GM21447 (cell line): ENCODE measurements around the gene MCRIP2.

Experiments
- ATAC-seq: cut with Tn5 transposase; IDR thresholded peaks from one replicate; pipeline ENCODE4 v1.9.1; 2021; ENCODE audit not compliant: unreplicated experiment

The MCRIP2 gene

DNA sequence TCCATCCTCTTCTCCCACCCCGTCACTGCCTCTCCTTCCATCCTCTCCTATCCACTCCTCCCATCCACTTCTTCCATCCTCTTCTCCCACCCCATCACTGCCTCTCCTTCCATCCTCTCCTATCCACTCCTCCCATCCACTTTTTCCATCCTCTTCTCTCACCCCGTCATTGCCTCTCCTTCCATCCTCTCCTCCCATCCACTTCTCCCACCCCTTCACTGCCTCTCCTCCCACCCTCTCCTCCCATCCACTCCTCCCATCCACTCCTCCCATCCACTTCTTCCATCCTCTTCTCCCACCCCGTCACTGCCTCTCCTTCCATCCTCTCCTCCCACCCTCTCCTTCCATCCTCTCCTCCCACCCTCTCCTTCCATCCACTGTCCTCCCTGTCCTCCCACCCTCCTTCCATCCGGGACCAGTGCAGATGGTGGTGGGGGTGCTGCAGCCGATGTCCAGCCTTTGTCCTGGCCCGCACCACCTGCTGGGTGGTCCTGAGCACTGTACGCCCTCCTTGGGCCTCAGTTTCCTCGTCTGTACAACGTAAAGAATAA, 9.7 kb upstream of the MCRIP2 start:
- no peak for ATAC-seq

DNA sequence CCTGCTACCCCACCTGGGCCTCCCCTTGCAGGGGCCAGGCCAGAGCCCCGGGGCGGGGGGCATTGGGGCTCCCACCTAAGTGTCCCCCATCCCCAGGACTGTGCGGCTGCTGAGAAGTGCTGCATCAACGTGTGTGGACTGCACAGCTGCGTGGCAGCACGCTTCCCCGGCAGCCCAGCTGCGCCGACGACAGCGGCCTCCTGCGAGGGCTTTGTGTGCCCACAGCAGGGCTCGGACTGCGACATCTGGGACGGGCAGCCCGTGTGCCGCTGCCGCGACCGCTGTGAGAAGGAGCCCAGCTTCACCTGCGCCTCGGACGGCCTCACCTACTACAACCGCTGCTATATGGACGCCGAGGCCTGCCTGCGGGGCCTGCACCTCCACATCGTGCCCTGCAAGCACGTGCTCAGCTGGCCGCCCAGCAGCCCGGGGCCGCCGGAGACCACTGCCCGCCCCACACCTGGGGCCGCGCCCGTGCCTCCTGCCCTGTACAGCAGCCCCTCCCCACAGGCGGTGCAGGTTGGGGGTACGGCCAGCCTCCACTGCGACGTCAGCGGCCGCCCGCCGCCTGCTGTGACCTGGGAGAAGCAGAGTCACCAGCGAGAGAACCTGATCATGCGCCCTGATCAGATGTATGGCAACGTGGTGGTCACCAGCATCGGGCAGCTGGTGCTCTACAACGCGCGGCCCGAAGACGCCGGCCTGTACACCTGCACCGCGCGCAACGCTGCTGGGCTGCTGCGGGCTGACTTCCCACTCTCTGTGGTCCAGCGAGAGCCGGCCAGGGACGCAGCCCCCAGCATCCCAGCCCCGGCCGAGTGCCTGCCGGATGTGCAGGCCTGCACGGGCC, 8.9 kb upstream of the MCRIP2 start:
- ATAC-seq, result no peak

DNA sequence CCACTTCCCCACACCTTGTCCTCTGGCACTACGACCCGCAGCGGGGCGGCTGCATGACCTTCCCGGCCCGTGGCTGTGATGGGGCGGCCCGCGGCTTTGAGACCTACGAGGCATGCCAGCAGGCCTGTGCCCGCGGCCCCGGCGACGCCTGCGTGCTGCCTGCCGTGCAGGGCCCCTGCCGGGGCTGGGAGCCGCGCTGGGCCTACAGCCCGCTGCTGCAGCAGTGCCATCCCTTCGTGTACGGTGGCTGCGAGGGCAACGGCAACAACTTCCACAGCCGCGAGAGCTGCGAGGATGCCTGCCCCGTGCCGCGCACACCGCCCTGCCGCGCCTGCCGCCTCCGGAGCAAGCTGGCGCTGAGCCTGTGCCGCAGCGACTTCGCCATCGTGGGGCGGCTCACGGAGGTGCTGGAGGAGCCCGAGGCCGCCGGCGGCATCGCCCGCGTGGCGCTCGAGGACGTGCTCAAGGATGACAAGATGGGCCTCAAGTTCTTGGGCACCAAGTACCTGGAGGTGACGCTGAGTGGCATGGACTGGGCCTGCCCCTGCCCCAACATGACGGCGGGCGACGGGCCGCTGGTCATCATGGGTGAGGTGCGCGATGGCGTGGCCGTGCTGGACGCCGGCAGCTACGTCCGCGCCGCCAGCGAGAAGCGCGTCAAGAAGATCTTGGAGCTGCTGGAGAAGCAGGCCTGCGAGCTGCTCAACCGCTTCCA, 8.1 kb upstream of the MCRIP2 start:
- no peak for ATAC-seq

DNA sequence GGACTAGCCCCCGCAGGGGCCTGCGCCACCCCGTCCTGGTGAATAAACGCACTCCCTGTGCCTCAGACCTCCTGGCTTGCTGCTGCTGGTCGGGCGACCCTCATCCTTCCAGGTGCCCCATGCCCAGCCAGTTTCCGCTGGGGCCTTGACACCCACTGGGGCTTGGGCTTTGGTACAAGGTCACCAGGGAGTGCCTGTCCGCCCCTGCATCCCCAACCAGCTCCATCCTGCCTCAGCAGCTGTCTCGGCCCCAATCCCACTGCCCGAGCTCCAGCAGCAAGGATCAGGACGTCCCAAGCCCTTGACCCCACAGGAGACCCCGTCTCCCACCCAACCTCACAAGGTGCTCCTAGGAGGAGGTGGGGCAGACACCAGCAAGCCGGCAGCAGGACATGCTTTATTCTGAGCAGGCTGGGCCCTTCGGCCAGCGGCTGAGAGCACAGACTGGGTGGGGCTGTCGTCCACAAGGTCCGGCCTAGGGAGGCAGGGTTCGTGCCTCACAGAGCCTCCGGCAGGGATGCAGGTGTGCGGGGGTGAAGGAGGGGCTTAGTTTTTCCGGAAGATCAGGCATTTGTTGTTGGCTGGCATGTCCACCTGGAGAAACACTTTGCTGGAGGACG, 7.5 kb upstream of the MCRIP2 start:
- ATAC-seq, result no peak

DNA sequence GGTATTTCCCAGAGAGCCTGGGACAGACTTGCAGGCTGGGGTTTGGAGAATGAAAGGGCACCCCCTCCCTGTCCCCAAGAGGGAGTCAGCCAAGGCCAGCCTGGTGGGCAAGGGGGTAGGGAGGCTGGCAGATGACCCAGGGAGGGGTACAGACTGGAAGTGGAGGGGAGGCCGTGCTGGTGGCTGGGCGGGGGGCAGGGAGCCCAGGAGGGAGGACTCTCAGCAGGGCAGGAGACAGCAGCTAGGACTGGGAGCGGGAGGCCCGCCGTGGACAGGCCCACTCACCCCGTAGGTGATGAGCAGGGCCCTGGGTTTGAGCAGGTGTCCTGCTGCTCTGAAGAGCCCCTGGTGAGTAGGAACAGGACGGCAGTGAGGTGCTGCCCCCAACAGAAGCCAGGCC, 6.6 kb upstream of the MCRIP2 start:
- ATAC-seq, result no peak

DNA sequence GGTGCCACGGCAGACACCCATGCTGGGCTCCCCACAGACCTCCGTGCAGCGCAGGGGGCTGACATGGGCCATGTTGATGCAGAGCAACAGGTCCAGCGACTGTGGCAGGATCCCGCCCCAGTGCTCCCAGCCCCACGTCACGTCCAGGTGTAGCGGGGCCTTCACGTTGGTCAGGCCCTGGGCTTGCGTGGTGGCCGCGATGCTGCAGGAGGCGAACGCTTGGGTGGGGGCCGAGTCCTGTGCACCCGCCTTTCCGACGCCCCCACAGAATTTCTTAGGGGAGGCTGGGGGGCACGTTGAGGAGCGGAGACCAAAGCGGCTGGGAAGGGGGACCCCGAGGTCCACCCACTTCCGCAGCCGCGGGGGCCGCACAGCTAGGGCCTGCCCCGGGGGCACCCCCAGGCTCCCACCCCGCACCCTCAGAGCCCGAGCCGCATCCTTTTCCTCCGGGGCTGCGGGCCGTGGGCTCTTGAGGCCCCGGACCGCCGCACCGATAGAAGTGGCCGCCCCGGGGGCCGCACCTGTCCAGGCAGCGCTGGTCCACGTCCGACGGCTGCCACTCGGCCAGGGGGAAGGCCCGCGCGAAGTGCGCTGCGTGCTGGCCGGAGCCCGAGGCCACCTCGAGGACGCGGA, 5.9 kb upstream of the MCRIP2 start:
- no peak for ATAC-seq

DNA sequence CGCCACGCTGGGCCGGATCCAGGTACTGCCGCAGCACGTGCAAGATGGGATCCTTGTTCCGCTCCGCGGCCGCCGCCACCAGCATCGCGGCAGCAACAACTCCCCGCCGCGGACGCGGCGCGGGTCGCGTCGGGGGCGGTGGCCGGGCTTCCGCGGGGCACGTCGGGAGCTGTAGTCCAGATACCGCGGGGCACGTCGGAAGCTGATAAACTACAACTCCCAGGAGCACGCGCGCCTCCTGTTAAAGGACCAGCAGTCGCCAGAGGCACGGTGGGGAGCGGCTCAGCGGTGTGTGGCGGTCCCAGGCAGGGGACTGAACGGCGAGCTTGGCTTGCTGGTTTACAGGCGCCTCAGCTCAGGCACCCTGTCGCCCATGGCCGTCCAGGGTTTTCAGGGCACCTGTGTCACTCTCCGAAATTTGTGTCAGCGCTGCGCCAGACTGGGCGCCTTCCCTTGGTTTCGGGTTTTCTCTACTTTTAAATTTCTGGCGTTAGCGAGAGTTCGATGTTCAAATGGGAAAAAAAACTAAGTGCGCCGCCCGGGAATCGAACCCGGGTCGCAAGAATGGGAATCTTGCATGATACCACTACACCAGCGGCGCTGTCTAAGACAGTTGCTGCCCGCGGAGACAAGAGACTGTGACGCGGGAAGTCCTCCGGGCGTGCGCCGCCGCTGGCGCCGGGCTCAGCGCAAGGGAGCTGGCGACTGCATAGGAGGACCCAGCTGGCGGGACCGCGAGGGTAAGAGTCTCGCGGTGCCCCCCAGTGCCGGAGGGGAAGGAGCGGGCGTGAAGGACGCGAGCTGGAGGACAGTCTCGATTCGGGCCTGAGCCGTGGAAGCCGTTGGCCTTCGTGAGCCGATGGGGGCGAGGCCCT, 5.2 kb upstream of the MCRIP2 start, which contains the start of gene METTL26:
Gene METTL26, minus strand, starts transcription at position 100 of the 875 bp plus-strand sequence. Its CDS starts 15 bp downstream, at position 85.
- peak; percentile 61 for ATAC-seq

DNA sequence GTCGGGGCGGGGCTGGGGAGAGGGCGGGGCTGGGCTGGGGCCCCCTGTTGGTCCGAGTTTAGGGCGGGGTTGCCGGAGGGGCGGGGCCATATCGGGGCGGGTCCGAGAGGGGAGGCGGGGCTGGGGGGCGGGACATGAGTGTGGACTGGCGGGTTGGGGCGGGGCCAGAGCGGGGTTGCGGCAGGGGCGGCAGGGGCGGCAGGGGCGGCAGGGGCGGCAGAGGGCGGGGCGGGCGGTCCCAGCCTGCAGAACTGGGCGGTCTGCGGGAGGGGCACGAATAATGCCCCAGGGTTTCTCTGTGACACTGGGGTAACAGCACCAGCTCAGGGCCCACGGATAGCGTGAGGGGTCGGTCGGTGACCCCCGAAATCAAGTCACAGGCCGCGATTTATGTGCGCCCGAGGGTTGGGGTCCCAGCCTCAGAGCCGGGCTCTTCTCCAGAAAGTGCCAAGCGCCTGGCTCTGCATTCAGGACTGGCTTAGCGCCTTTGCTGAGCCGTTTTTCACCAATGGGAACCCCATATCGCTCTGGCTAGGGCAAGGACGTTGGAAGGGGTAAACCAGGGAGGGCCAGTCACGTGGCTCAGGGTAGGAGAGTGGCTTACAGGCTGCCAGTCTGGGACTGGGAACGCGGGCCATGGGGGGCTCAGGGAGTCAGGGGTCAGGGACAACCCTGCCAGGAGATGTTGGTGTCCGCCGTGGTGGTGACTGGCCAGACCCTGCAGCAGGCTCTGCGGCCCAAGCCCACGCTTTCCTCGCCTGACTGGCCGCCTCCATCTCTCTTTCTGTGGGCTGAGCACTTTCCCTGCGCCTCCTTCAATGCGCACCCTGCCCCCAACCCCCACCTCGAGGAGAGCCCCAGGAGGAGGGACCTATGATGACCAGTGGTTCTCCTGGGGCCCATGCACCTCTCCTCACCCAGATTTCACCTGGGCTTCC, 4.3 kb upstream of the MCRIP2 start:
- ATAC-seq, result no peak

DNA sequence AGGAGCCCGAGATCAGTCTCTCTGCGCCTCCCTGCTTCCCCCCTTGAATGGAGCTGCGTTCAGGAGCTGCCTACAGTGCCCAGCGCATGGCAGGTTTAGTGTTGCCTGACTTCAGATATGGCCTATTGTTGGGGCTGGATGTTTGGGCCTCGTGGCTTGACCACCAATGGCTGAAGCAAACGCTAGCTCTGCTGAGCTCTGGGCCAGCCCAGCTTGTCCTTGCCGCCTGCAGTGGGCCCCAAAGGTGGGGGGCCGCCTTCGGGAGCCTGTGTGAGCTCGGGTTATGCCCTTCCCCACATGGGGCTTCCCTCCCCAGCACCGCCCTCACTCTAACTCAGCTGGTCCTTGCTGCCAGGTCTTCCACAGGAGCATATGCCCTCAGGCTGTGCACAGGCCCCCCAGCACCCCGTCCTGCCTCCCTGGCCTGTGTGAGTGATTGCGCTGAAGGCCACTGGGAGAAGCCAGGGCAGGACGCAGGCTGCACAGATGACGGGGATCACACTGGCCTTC, 3.5 kb upstream of the MCRIP2 start:
- ATAC-seq, result no peak

DNA sequence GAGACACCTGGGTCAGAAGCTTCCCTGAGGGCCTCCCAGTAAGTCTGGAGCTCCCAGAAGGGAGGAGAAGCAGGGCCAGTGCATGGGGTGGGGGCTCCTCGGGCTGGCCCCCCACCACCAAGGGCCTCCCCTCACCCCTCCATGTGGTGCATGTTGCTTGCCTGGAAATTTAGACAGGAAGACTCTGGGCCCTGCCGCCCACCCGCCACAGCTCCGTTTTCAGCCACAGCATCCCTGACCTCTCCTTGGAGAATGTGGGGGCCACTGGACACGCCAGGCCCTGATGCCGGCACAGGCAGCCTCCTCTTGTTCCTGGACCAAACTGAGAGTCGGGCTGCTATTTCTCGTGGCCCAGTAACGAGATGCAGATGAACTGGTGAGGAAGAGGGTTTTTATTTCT, 2.8 kb upstream of the MCRIP2 start:
- ATAC-seq, result no peak

DNA sequence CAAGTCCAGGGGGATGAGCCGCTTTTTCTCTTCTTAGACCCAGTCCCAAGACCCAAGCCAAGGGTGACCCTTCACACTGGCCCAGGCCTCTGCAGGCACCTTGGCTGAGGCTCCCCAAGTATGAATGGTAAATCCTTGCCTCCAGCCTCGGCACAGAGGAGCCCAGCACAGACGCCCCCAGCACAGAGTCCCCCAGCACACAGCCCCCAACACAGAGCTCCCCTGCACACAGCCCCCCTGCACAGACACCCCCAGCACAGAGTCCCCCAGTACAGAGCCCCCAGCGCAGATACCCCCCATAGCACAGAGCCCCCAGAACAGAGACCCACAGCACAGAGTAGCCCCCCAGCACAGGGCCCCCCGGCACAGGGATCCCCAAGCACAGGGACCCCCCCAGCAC, 1.0 kb upstream of the MCRIP2 start:
- ATAC-seq, result no peak

DNA sequence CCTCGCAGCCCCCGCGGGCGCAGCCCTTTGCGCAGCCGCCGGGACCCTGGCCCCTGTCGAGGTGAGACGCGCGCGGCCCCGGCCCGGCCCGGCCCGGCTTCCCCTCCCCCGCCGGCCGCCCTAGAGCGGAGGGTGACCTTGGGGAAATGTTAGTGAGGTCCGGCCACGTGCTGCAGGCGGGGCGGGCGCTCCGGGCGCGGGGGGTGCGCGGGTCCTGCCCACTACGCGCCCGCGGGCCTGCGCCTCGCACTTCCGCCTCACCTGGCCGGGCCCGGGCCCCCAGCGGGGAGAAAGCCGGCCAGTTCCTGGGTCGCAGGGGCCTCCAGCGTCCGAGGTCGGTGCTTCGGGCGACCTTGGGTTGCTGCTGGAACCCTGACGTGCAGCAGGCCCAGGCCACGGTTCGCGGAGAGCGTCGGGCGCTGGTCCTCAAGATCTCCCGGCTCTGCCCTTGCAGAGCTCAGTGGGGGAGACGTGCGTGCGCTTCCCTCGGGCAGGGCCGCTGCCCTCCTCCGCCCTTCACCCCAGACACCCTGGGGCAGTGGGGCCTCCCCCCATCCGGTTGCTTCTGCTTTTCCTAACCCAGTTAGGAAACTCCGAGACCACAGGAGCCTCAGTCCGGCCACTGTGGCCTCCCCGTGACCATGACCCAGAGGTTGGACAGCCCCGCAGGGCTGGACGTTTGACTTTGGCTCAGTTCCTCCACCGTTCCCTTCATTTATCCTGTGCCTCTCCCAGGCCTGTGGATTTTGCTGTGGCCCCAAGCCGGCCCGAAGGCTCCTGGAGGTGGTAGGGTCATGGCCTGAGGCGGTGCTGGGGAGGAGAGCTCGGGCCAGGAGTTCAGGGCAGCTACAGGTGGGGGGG, 791 bp downstream of the MCRIP2 start:
- ATAC-seq, result peak; percentile 30

DNA sequence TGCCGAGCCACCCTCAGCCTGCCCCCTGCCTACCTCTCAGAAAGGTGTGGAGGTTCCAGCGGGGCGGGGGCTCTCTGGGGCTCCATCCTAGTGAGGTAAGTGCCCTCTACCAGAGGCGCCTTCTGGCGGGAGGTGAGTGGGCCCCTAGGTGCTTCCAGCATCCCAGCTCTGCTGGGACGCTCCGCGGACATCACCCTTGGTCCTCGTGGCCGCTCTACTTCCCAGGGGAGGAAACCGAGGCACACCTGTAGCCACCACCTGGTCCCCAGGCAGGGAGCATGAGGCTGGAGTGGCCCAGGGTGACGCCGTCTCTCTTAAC, 1.4 kb downstream of the MCRIP2 start:
- no peak for ATAC-seq

DNA sequence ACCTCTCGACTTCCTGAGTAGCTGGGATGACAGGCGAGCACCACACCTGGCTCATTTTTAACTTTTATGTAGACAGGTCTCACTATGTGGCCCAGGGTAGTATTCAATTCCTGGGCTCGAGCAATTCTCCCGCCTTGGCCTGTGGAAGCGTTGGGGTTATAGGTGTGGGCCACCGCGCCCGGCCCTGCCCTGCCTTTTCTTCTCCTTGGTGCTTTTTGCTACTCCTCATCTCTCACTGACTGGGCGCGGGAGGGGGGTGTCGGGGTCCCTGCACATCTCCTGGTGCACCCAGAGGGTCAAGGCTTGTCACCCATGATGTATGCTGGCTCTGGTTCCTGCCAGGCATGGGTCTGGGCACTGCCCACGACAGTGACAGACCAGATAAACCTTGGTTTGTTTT, 2.9 kb downstream of the MCRIP2 start:
- no peak for ATAC-seq

DNA sequence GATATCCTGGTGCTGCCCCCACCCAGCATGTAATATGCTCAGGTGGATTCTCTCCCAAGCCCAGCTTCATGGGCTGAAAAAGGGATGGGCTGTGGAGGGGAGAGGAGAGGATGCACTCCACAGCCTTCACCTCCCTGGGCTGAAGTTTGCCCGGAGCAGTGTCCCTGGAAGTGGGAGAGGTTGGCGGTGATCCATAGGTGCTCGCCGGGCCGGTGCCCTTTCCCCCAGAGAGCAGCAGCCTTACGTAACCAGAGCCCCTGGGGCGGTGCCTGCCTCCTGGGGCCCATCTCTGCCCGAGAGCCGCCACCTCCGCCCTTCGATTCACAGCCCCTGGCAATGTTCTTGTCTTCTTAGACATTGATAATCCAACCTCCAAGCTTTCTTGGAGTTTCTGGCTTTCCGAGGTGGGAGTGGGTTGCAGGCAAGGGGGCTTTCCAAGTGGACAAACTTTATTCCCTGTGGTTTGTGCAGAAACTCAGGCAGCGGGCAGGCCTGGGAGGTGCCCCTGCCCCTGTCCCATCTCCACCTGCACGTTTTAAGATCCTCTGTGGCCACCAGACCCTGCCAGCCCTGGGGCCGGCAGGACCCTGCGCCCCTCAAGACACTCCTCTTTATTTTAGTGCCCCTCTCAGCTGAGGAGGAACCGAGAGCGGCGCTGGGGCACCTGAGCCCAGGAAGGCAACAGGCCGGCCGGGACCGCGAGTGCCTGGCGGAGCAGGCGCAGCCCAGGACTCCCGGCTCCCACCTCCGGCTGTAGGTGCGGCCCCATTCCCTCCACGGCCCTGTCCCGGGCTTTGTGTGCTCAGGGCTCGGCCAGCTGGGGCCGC, 4.4 kb downstream of the MCRIP2 start:
- ATAC-seq, result no peak

DNA sequence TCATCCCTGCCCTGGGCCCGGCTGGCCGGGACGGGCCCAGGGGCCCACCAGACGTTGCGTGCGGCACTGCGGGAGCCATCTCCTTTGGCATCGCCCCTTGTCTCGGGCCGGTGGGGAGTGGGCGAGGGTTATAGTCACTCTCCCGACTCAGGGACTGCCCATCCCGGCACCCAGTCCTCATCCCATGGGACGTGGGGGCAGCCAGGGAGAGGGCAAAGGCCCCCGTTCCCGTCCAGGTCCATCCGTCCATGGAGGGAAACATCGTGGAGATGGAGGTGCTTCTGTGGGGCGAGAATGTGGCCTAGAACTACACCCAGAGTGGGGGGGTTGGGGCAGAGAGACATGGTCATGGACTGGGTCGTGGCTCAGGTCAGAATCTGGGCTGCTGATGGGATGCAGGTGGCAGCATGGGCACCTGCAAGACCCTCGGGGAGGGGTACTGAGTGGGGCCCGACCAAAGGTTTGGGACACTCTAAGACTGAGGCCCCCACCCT, 5.1 kb downstream of the MCRIP2 start:
- ATAC-seq, result no peak
